ENCODE data around the gene PRPF8. TPM values are rescaled to one million over a fixed set of nuclear protein-coding genes. Genes with fewer than 3 reads are reported as not detected.

The PRPF8 gene
- total and polyA plus RNA-seq, 2 experiments from 2014 or later: 178 to 246 TPM

- no peak for TF ChIP-seq ZNF462 (CRISPR knock-in tag; IDR thresholded peaks at IDR 0.05)
- no peak for TF ChIP-seq EZH2phosphoT487 (IDR thresholded peaks at IDR 0.05; ENCODE audit: unreplicated experiment)
- TF ChIP-seq POLR2AphosphoS5 (IDR thresholded peaks at IDR 0.05; ENCODE audit: low read depth): no peak
- TF ChIP-seq STAT1 (IDR thresholded peaks at IDR 0.05; ENCODE audit: unreplicated experiment): no peak
- no peak for TF ChIP-seq ETS1 (IDR thresholded peaks at IDR 0.05)
- TF ChIP-seq NANOG (IDR thresholded peaks at IDR 0.05; ENCODE audit: borderline replicate concordance): no peak
- no peak for TF ChIP-seq EZH2 (IDR thresholded peaks at IDR 0.05; ENCODE audit: low read depth, unreplicated experiment)
- TF ChIP-seq CTCF (conservative IDR thresholded peaks at IDR 0.05; ENCODE audit: low read depth in 2 of 2): no peak
Observed at GRCh38 chr17:1627182-1627981, 57.3 kb downstream of the PRPF8 start (continued).
